Loucy (cell line): ENCODE data around the gene NR2F2.

Experiments used
- H2AFZ ChIP-seq: fragments of 200-600 bp; sonication (generic); 2 replicates; pipeline ENCODE4 v1.6.0; 2016; ENCODE audit warnings: antibody characterized with exemption, mild to moderate bottlenecking, low read length, moderate library complexity
- H3F3A ChIP-seq: fragments of 200-600 bp; 2 replicates; pipeline ENCODE4 v1.6.0; 2016; ENCODE audit warnings: antibody characterized with exemption, low read depth, mild to moderate bottlenecking
- H3K27me3 ChIP-seq: fragments of 200-600 bp; sonication (generic); 2 replicates; pipeline ENCODE4 v1.6.1; 2014; ENCODE audit warnings: low read length, mild to moderate bottlenecking; ENCODE audit not compliant: insufficient read depth, poor library complexity, severe bottlenecking
- H3K36me3 ChIP-seq: fragments of 200-600 bp; sonication (generic); 2 replicates; pipeline ENCODE4 v1.6.1; 2016; ENCODE audit warnings: low read length; ENCODE audit not compliant: insufficient read depth
- H3K4me1 ChIP-seq: fragments of 200-600 bp; sonication (generic); 2 replicates; pipeline ENCODE4 v1.5.1; 2014; ENCODE audit warnings: low read length, mild to moderate bottlenecking; ENCODE audit not compliant: insufficient read depth, poor library complexity, severe bottlenecking
- H3K4me2 ChIP-seq: fragments of 200-600 bp; sonication (generic); 2 replicates; pipeline ENCODE4 v1.6.0; 2014; ENCODE audit warnings: antibody characterized with exemption, low read length, low read depth, mild to moderate bottlenecking; ENCODE audit not compliant: poor library complexity, severe bottlenecking
- H3K4me3 ChIP-seq: fragments of 200-600 bp; sonication (generic); 2 replicates; pipeline ENCODE4 v1.5.1; 2014; ENCODE audit warnings: low read length, mild to moderate bottlenecking, mixed read lengths; ENCODE audit not compliant: poor library complexity, severe bottlenecking
- H3K79me2 ChIP-seq: fragments of 200-600 bp; sonication (generic); 2 replicates; pipeline ENCODE4 v1.6.1; 2014; ENCODE audit warnings: low read length; ENCODE audit not compliant: insufficient read depth
- H3K9ac ChIP-seq: fragments of 200-600 bp; sonication (generic); 2 replicates; pipeline ENCODE4 v1.6.0; 2014; ENCODE audit warnings: mild to moderate bottlenecking, low read depth, low read length, moderate library complexity; ENCODE audit not compliant: poor library complexity, severe bottlenecking
- H3K9me2 ChIP-seq: fragments of 200-600 bp; sonication (generic); replicated peaks from 2 replicates; pipeline ENCODE4 v1.6.1; 2016; ENCODE audit warnings: low read depth, low read length, mixed read lengths
- H3K9me3 ChIP-seq: fragments of 200-600 bp; sonication (generic); 2 replicates; pipeline ENCODE4 v1.6.1; 2014; ENCODE audit warnings: mild to moderate bottlenecking, antibody characterized with exemption, low read length, low read depth; ENCODE audit not compliant: insufficient read depth
- H4K20me1 ChIP-seq: fragments of 200-600 bp; sonication (generic); 2 replicates; pipeline ENCODE4 v1.6.0; 2014; ENCODE audit warnings: antibody characterized with exemption, low read length, mild to moderate bottlenecking; ENCODE audit not compliant: insufficient read depth, poor library complexity, severe bottlenecking
- CTCF ChIP-seq: fragments of 200-600 bp; sonication (generic); conservative IDR thresholded peaks from 2 replicates; pipeline ENCODE4 v1.5.1; 2014; ENCODE audit warnings: mild to moderate bottlenecking, antibody characterized with exemption, low read length
- EZH2phosphoT487 ChIP-seq: fragments of 200-600 bp; IDR thresholded peaks from 2 replicates; pipeline ENCODE4 v1.6.1; 2018; ENCODE audit warnings: antibody characterized with exemption, mild to moderate bottlenecking, moderate library complexity, borderline replicate concordance

The NR2F2 gene

GRCh38 chr15:96369351-96369750, 38.9 kb downstream of the NR2F2 start:
- H3K36me3 ChIP-seq: no peaks in the 10 kb centered on the region
- H3K27me3 ChIP-seq: no peaks in the 10 kb centered on the region
- H3K9ac ChIP-seq: no peak overlapping the region
- H2AFZ ChIP-seq: no peak overlapping the region
- no peak overlapping the region for H3K4me2 ChIP-seq
- no peaks in the 10 kb centered on the region for H3F3A ChIP-seq
- no peak for TF ChIP-seq CTCF
- no peak for TF ChIP-seq EZH2phosphoT487
- no peak overlapping the region for H3K4me3 ChIP-seq
- no peaks in the 10 kb centered on the region for H3K9me3 ChIP-seq
- no peaks in the 10 kb centered on the region for H3K9me2 ChIP-seq
- no peaks in the 10 kb centered on the region for H4K20me1 ChIP-seq
- no peaks in the 10 kb centered on the region for H3K4me1 ChIP-seq
- no peaks in the 10 kb centered on the region for H3K79me2 ChIP-seq

GRCh38 chr15:96369825-96370621, 39.5 kb downstream of the NR2F2 start:
- H2AFZ ChIP-seq: no peak overlapping the region
- H3K9me3 ChIP-seq: no peaks in the 10 kb centered on the region
- no peaks in the 10 kb centered on the region for H3K27me3 ChIP-seq
- no peak overlapping the region for H3K9ac ChIP-seq
- H3K79me2 ChIP-seq: no peaks in the 10 kb centered on the region
- no peaks in the 10 kb centered on the region for H3K9me2 ChIP-seq
- no peaks in the 10 kb centered on the region for H4K20me1 ChIP-seq
- no peaks in the 10 kb centered on the region for H3F3A ChIP-seq
- H3K4me2 ChIP-seq: no peak overlapping the region
- H3K4me1 ChIP-seq: no peaks in the 10 kb centered on the region
- H3K36me3 ChIP-seq: no peaks in the 10 kb centered on the region
- TF ChIP-seq CTCF (no peak), EZH2phosphoT487 (no peak)
- no peak overlapping the region for H3K4me3 ChIP-seq

- Histone ChIP-seq H4K20me1 (no peaks in the 10 kb centered on the region), H3K79me2 (no peaks in the 10 kb centered on the region), H3K36me3 (no peaks in the 10 kb centered on the region), H3K9me2 (no peaks in the 10 kb centered on the region), H2AFZ (no peak overlapping the region), H3F3A (no peaks in the 10 kb centered on the region), H3K4me2 (no peak overlapping the region), H3K4me1 (no peaks in the 10 kb centered on the region), H3K27me3 (no peaks in the 10 kb centered on the region), H3K9ac (no peak overlapping the region), H3K4me3 (no peak overlapping the region), H3K9me3 (no peaks in the 10 kb centered on the region)
- TF ChIP-seq EZH2phosphoT487 (no peak), CTCF (no peak)
These were observed 42.1 kb downstream of the NR2F2 start for GRCh38 chr15:96372554-96372953.
